HG02678 (cell line): Measurements from ENCODE around the gene FLT3.

Experiments
- ATAC-seq: cut with Tn5 transposase; IDR thresholded peaks from one replicate; pipeline ENCODE4 v1.9.1; 2021; ENCODE audit warnings: mild to moderate bottlenecking, moderate library complexity; ENCODE audit not compliant: unreplicated experiment

Gene FLT3

DNA sequence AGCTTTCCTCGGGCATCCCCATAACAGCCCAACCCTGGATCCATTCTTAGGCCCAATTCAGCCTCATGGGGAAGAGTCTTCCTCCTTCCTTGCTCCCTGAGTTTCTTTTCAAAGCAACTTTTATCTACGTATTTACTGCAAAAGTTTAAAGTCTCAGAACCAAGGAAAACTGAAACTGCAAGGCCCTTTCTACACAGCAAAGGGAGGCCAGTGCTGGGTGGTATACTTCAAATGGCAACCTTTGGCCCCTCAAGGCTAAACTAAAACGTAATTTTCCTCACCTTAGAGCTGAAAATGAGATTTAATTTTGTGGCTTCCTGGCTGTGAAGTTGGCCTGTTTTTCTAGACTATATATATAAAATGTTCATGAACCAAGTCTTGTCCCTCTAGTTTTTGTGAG lies 136.9 kb downstream of the FLT3 start:
- no peak for ATAC-seq

DNA sequence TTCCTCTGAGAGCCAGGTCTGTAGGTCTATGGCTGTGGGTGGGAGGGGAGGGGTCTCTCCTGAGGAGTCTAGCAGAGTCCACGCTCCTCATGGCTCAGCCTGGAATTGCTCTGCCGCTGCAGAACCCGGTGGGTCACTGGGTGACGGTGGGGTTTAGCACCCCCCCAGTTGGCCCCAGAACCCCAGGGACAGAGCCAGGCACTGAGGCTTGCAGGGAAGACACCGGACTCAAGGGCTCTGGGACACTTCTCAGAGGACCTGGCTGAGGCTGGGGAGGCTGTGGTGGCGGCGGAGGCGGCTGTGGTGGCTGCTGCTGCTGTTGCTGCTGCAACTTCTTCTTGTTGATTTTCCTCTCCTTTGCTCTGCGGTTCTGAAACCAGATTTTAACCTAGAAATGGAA lies 137.4 kb downstream of the FLT3 start:
- no peak for ATAC-seq

DNA sequence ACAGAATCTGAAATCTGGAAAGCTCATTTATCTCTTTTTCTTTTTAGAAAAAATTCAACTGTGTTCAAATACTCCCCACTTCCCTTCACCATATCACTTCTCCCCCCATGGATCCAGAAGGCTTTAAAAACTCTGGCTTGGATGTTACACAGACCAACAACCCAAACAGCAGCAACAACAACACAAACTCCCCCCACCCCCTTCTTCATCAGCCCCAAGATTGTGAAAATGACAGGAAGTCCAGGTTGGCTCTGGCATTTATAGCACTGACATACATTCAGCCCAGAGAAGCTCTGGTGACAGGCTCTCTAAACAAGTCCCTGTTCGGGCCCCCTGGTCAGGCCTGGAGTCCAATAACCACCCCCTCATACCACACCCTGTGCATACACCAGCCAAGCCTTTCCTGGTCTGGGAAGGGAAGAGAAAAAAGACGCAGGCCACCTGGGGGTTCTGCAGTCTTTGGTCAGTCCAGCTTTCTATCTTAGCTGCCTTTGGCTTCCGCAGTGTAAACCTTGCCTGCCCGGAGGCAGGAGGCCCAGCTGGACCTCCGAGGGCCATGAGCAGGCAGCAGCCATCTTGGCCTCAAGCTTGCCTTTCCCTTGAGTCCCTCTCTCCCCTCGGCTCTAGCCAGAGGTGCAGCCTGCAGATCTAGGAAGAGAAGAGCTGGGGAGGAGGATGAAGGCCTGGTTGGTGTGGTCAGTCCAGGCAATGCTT lies 138.1 kb downstream of the FLT3 start:
- no peak for ATAC-seq

DNA sequence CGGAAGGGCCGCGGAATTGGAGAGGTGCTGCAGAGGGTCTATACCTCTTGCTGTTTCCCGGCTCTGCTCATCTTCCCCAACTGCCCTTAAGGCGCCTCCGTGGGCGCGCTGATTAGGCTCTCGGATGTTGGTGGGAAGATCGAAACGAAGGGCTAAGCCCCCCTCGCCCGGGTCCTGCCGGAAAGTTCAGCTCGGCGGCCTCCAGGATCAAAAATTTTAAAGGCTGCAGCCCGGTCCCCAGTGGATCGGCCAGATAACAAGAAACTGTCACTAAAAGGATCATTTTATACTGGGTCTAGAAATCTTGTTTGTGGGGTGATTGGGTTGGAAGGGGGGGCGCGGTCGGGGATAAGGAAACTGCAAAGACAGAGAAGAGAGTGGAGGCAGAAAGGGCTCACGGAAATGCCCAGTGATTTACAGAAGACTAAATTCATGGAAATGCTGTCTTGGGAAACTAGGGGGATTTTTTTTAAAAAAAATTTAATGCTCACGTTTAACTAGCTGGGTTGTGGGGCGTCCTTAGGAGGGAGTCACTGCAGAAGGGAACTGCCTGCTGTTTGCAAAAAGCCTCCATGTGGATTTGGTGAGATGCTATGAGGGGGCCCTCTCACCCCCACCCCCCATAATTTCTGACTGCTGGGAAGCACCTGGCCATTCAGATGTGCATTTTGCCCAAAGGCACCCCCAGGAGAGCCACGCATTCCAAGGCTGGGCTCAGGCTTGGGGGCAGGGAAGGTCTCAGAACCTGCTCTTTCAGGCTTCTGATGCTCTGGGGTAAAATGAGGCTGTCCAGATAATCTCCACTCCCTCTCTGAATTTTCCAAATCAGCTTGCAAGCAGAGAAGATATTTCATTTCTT lies 138.9 kb downstream of the FLT3 start:
- ATAC-seq: no peak

DNA sequence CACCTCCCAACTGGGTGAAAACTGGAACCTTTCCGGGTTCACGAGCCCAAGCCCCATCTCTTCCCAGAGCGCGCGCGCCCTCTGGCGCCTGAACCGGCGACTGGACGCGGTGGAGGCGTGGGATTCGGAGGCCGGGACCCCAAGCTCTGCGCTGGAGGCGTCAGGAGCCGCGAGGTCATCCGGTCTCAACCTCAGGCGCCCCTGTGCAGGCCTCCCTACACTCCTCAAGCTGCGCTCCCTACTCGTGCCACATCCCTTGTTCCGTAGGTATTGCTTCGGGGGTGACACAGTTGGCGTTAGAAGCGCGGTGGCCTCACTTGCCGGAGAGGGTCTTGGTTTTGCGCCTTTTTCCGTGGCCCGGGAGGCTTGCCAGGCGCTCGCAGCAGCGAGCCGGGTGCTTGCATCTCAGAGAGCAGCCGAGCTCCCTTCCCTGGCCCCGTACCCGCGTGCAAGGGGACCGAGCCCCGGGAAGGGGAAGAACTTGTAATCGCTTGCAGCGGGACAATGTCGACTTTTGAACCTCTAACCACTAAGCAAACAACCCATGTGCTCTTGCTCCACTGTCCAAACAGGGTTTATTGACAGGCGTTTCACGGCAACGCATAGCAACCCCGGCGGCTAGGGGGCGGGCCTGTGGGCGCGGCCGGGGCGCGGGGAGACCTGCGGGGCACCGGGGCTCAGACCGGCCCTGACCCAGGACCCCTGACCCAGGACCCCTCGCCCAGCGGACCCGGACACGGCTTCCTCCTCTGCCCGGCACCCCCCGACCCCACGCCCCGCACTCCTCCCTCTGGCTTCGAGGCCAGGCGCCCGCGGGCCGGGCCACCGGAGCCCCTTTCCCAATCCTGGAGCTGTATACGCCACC lies 139.8 kb downstream of the FLT3 start:
- no peak for ATAC-seq

DNA sequence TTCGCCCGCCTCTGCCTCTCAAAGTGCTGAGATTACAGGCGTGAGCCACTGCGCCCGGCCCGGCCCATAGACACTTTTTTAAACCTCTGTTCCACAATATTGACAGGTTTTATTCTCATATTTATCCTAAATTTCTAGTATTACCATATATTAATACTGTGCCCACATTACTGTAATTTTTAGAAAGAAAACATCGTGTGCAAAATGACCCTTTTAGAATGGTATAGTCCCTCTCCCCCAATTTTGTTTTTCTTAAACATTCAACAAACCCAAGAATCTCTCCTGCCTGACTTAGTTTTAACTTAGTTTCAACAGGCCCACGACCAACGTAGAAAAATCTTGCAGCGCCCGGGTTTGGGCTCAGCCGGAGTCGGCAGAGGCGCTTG lies 140.4 kb downstream of the FLT3 start:
- no peak for ATAC-seq

DNA sequence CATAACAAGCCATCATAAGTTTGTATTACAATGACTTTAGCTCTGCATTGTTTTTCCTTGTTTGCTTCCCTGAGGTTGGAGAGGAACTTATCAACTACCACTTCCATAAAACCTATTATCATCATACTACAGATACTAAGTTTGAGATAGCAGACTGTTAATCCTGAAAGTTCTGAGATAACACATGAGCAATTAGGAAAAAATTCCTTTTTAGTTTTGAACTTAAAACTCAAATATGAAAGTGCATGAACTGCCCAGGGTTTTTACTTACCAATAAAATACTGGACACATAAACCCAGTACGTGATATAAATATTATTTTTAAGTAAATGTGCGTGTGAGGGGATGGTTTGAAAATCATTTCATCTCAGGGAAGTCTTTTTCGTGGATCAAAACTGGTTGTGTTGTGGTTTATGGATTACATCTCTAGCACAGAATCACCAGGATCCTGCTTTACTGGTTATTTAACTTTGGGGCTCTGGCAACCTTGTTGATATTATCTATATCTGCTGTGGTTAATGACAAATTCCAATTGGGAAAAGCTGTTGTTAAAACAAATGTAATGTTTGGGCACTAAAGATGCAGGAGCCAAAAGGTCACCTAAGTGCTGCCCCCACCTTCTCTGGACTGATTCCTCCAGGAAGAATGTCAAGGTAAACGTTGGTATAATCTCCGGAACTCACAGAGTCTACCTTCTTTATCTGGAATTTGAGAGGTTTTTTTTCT lies 143.6 kb downstream of the FLT3 start:
- ATAC-seq: no peak

DNA sequence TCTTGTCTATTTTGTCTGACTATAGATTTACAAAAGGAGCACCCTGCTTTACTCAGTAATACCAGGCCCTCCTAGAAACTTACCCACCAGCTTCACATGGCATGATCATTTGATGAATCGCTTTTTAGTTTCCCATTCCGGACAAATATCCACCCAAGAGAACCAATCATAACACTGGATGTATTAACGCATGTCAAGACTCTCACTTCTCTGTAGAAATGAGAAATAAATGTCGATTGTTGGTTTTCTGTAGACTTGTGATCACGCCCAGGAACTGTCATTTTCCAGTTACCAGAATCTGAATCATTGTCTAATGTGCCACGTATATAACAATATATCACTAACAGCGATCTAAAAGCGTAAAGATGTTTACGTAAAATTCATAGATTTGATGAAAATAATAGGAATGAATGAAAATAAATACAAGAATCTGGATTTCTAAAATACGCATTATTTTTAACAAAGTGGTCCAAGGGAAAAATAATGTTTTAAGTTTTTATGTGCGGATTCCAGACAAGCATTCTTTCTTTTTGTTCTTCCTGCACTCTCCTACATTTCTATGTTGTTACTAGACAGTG lies 145.3 kb downstream of the FLT3 start:
- no peak for ATAC-seq

DNA sequence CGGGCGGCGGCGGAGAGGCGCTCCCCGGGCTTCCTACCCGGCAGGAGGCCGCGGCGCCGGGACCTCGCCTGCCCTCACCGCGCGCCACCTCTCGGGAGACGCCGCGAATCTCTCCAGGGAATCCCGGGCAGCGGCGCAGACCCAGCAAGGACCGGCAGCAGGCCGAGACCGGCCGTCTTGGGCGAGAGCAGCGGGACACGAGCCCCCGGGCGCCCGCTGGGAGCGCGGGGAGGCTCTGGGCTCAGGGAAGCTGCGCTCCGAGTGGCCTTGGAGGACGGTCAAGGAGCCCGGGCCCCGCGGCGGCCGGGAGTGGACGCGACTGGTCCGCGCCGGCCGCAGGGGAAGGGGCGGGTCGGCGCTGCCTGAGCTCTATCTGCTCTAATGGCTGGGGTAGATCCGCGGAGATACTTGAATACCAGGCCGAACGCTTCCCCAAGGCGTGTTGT lies 145.9 kb downstream of the FLT3 start:
- peak; percentile 32 for ATAC-seq

DNA sequence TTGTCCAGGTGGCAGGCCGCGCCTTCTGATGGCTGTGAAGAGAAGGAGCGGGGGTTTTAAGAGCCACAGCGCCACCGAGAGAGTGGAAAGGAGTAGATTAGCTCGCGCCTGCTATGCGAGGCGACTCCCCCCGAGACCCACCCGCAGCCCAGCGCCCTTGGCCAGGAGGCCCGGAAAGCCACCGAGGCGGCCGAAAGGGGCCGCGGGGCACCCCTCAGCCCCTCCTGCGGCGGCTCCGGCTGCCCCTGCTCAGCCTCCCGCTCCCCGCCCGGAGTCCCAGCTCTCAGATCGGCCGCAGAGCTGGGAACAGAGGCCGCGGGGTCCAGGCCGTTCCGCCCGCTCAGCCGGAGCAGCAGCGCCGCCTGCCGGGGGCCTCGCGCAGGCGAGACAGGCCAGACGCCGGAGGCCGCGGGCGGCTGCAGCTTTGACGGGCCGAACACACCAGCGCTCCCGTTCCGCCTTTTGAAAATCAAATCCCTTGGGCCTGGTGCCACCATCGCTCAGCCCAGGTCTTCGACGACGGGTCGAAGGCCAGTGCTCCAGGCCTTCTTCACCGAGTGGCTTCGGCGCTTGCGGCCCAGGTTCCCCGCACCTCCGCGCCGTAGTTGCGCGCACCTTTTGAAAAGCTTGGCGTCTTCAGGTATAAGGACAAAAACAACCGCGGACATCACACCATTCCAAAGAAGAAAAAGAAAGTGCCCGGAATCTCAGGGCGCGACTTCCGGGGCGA lies 146.5 kb downstream of the FLT3 start:
- ATAC-seq: peak; percentile 83
